CD4-positive, alpha-beta T cell treated with Interleukin-17A for 4 hours (primary cell): ENCODE results near the gene GABBR2.

Source experiments
- DNase-seq: peaks from one replicate; pipeline ENCODE4 v3.0.0-alpha.2; 2020; ENCODE audit warnings: mixed read lengths

GABBR2 gene

GRCh38 chr9:98332405-98332831, 376.3 kb downstream of the GABBR2 start:
- no peak for DNase-seq

- no peak for DNase-seq
Observed at GRCh38 chr9:98331536-98332259, 377.0 kb downstream of the GABBR2 start.

DNA sequence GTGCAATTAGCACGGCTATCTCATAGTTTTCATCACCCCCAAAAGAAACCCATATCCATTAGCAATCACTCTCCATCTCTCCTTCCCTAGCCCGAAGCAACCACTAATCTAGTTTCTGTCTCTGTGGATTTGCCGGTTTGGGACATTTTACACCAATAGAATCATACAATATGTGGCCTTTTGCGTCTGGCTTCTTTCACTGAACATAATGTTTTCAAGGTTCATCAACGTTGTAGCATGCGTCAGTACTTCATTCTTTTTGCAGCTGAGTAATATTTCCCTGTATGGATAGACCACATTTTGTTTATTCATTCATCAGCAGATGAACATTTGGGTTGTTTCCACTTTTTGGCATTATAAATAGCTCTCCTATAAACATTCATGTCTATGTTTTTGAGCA, 377.9 kb downstream of the GABBR2 start:
- DNase-seq = no peak

DNA sequence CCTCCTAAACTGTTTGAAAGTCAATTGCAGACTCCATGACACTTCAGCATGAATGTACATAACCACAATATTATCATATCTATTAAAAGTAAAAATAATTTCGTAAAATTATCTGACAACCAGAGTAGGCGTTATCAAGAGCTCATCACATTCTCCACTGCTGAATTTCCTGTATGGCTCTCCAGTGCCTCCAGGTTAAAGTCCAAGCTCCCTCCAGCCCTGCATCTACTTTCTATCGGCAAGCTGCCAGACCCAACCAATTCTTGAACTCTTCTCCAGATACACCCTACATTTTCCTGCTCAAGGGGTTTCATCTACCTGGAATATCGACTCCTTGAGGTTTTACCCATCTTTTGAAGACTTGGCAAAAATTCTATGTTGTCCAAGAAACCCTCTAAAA, 378.8 kb downstream of the GABBR2 start:
- DNase-seq = no peak

DNA sequence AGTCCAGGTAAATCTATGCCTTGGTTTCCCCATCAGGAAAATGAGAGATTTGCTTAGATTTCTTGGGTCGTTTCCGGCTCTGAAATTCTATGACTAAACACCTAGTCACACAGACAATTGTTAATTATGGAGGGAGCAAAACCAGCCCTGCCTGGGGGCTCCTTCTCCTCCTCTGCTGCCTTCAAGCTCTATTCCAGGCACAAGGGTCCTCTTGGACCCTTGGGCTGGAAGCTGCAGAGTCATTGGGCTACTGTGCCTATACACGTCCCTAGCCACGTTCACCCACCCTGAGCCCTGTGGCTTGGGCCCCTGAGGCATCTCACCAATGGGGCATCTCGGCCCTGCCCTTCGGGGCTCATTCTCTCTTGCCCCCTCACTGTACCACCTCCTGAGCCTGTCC, 379.5 kb downstream of the GABBR2 start:
- DNase-seq = no peak

DNA sequence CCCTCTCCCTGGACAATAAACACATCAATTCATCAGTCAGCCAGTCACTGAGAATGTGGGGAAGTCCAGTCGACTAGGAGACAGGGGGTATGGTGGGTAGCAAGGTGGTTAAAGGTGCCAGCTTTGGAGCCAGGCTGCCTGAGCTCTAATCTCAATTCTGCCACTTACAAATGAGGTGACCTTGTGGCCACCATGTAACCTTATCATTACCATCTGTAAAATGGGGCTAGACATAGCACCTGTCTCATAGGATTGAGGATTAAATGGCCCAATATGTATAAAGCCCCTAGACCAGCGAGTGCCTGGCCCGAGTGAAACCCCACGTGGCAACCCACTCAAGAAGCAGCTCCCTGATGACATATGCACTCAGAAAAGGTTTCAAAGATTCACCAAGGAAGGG, 380.0 kb downstream of the GABBR2 start:
- DNase-seq = no peak

GRCh38 chr9:98328141-98328540, 380.6 kb downstream of the GABBR2 start:
- no peak for DNase-seq

GRCh38 chr9:98327249-98327561, 381.5 kb downstream of the GABBR2 start:
- no peak for DNase-seq

DNA sequence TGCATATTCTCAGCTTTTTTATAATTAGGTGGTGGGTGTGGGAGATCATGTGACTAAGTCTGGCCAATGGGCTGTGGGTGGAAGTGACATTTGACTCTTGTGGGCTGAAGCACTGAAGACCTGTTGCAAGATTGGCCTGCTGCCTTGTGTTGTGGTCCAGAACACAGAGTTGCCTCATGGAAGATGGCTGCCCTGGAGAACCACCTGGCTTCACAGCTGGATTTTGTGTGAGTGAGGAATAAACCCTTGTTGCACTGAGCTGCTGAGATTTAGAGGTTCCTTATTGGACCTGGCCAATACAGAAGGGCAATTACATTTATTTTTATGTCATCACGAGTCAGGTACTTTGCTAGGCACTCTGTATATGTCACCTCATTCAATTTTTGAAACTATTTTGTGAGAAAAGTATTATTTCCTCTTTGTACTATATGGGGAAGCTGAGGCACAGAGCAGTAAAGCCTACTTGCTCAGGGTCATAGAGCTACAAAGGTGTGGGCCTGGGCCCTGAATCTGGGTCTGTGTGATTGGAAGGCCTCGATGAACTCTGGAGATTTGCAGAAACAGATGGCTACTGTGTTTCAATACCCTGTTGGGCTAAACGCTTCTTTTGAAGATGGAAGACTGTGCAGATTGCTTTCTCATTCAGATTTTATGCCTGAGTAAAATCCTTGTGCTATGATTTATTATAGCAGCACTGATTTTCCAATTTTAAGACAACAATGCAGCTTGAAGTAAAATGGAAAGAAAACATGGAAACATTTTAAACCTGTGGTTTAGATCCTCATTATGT, 382.1 kb downstream of the GABBR2 start:
- DNase-seq = no peak

DNA sequence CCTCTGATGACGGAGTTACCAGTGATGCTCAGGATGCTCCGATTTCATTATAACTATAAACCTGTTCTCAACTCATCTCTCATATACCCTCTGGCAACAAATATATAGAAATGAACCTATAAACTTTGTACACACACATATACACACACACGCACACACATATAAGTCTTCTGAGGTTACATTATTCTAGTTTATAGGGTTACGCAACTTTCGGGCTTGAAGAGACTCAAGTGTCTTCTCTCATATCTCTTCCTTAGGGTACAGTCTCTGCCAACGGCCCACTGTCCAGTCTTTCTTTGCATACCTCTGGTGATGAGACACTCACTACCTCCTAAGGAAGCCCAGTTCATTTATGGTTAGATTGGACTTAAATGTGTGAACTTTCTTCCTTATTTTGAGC, 383.9 kb downstream of the GABBR2 start:
- DNase-seq = no peak

DNA sequence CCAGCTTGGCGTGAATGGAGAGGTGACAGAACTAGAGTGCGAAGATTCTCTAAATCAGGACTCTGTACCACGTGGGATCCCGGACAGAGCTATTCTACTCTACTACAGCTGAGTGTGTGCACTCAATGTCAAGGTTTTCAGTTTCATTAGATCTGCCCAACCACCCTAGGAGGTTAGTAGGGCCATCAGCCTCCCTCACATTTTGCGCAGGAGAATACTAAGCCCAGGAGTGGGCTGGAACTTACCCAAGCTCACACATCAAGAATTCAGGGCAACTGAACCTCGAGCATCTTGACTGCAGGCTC, 385.0 kb downstream of the GABBR2 start:
- no peak for DNase-seq

DNA sequence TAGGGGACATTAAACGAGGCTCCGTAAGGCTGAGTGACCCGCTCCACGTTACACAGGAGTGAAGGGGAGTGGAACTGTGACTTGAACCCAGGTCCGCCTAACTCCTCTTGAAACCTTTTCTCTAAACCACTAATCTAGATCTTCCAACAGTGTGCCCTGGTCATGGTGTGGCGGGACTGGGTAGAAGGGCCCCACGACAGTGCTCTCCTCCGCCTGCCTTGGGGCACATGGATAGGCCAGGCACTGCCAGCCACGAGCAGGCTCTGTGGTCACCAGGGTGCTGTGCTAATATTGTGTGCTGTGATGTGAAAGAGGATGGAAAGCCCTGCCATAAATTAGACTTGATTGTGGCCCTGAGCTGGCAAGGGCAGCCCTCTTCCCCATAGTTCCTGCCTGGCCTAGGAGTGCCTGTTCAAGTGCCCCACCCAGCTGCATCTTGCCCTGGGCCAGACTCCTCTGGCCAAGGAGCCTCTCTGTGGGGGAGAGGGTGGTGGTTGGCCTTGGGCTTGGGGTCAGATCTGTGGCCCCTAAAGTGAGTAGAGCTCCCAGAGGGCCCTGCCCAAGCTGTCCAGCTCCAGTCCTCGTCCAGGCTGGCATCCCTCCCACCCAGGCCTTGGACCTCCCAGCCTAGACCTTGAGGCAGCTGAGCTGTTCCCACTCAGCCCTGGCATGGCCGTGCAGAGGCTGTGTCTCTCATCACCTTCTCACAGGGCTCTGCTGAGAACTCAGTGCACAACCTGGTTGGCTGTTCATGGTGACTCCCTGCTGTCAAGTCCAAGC, 385.5 kb downstream of the GABBR2 start:
- no peak for DNase-seq

GRCh38 chr9:98321269-98321668, 387.5 kb downstream of the GABBR2 start:
- DNase-seq = no peak

- no peak for DNase-seq
Observed at GRCh38 chr9:98318834-98319478, 389.8 kb downstream of the GABBR2 start.

GRCh38 chr9:98318041-98318790, 390.5 kb downstream of the GABBR2 start:
- no peak for DNase-seq

DNA sequence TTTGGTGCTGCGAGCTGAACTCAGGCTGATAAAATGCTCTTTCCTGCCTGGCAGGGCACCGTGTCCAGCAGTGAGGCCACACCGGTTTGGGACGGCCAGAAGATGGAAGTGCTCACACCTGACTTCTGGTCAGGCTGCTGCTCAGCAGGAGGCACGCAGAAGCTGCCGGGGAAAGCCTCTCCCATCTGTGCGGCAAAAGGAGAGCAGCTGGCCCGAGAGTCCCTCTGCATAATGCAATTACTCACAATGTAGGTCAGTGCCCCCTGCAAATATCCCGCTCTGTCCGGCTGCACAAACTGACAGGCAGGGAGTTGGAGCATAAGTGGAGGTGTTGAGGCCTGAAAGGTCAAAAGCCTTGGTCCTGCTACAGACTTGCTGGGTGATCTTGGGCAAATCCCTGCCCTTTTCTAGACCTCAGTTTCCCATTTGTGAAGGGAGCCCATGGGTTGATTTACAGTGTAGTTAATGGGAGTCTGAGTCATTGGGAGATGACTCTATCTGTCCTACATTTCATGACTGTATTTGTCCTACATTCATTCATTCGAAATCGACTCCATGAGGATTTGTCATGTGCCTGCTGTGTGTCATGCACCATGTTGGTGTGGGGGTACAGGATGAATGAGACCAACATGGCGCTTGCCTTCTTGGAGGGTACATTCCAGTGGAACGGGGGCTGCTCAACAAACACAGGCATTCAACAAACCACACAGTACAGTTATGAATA, 391.4 kb downstream of the GABBR2 start:
- no peak for DNase-seq

- no peak for DNase-seq
Observed at GRCh38 chr9:98316445-98317133, 392.1 kb downstream of the GABBR2 start.

GRCh38 chr9:98315551-98316060, 393.1 kb downstream of the GABBR2 start:
- DNase-seq = peak; percentile 81

GRCh38 chr9:98315067-98315453, 393.7 kb downstream of the GABBR2 start:
- no peak for DNase-seq

DNA sequence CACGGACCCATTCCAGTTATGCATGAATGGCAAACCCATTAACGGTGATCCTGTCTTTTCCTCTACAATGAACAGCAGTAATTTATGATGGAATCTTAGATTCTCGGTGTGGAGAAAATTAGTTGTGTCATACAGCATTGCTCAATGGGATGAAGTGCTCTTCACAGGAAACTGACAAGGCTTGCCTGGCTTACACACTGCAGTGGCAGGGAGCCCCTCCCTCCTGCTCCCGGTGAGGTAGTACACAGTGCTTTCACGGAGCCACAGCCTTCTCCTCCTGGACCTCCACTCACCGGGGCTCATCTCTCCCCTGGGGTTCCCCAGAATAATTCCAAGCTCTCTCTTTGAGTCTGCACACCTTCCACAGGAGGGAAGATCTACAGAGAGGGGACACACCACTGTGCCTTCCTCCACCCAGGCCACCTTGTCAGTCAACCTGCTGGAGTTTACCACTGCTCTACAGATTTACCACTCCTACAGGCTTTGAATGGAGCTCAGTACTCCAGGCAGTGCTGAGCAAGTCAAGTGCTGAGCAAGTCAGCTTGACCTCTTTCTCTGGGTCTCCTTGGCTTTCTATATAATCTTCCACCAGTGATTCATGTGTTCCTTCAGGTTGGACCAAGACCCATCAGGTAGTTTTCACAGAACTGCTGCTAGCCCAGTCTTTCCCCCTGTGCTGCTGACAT, 394.2 kb downstream of the GABBR2 start:
- no peak for DNase-seq

DNA sequence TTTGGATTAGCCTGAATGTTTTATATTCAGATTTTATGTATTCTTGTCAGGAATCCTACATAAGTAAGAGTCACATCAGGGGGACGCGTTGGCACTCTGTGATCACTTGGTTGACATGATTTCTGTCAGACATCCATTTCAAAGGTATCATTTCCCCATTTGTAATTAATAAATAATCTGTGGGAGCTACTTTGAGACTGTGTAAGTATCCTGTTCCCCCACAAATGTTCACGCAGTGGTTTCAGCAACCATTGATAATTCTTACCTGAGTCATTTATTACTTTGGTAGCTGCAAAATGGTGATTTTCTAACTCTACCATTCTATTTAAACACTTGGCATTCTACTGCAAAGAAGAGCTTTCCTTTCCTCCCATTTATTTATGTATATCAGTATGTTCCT, 396.4 kb downstream of the GABBR2 start:
- no peak for DNase-seq
